Daoy (cell line): ENCODE measurements around the gene GPC5. TPM values are rescaled to one million over a fixed set of nuclear protein-coding genes. Genes with fewer than 3 reads are reported as not detected.

Experiments used
- DNase-seq: peaks from one replicate; pipeline ENCODE4 v3.0.0-alpha.2; 2015; ENCODE audit warnings: low read depth
- total RNA-seq: library from RNA; depleted of rRNA; stranded (reverse); fragments of >200 nt; shearing (Covaris generic); gene quantifications from 2 replicates; pipeline ENCODE4 v1.2.3, GENCODE V29; 2014

The GPC5 gene
- total RNA-seq, 1 experiment from 2014 or later = 0.06 TPM

DNA sequence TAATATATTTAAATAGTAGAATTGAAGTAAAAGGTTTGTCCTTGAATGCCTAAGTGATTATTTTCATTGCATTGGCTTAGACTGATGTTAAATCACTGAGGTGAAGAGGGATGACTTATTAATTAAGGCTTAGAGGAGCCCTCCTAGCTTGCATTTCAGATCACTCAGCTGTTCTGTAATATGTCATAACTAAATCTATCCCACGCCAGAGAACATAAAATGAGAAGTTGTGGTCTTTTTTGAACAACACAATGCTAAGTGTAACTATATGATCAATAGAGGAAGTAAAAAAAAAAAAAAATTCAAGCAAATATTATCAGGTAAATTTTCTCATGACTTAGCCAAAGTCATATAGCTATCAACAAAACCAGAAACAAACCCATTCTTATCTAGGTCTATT, 752.2 kb downstream of the GPC5 start:
- DNase-seq = no peak

DNA sequence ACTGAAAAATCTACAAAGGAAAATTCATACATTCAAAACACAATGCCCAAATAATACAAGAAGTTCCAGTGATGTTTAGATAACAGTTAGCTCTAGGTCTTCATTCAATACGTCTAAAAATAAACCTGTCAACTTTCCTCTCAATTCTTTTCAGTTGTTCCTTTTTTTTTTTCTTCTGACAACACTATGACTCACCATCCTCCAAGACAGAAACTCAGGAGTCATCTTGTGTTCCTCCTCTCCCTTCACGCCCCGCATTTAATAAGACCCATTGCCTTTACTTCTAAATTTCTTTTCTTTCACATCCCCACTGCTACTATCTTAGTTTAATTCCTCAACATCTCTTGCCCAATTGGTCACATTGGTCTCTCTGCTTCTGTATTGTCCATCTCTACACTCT, 759.9 kb downstream of the GPC5 start:
- no peak for DNase-seq

DNA sequence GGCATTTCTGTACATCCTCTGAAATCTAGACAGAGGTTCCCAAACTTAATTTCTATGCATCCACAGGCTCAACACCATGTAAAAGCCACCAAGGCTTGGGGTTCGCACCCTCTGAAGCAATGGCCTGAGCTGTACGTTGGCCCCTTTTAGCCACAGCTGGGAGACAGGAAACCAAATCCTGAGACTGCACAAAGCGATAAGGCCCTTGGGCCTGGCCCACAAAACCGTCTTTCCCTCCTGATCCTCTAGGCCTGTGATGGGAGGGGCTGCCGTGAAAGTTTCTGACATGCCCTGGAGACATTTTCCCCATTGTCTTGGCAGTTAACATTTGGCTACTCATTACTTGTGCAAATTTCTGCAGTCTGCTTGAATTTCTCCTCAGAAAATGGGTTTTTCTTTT, 766.4 kb downstream of the GPC5 start:
- no peak for DNase-seq

DNA sequence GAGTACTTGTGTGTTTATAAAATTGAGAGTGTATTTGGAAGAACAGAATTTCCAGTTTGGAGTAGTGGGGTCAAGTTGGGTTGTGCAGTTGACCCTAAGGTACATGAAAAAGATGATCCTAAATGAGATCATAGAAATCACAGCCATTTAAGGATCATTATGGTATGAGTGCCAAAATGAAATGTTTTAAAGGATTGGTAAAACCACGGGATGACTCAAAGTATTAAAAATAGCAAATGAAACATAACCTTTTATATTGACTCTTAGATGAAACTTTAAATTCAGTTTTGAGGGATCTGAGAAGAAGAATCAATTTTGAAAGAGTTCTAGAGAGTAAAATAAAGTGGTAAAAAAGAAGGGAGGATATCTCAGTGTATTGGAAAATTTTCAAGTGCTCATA, 773.8 kb downstream of the GPC5 start:
- no peak for DNase-seq

DNA sequence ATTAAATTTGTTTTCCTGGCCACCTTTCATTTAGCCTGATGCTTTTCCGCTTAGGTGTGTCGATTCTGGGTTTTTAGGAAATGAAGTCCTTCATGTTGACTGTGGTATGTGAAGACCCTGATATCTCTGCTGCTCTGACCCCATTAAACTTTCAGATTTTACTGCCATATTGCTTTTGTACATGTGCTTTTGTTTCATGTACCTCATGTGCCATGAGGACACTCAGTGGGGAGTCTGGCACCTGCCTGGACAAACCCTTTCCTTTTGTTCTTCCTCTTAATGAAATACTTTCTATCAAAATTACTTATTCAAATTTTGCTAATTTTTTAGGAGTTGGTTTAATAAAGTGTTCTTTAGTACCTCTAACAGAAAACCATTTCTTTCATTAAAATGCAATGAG, 774.8 kb downstream of the GPC5 start:
- no peak for DNase-seq

DNA sequence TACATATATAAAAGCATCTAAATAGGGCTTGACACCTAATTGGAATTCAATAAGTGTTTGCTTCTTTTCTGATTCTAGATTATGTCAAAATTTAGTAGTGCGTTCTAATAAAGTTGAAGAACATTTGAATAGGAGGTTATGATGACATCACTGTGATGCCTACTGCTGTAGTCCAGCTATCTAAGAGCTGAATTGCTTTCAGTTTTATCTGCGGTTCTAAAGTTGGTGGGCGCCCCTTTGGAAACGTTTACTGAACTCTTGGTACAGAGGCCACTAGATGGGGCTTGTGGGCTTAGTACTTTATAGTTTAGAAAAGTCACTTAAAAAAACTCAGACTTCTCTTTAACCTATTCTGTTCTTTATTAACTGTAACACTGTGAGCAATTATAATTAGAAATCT, 776.9 kb downstream of the GPC5 start:
- no peak for DNase-seq

DNA sequence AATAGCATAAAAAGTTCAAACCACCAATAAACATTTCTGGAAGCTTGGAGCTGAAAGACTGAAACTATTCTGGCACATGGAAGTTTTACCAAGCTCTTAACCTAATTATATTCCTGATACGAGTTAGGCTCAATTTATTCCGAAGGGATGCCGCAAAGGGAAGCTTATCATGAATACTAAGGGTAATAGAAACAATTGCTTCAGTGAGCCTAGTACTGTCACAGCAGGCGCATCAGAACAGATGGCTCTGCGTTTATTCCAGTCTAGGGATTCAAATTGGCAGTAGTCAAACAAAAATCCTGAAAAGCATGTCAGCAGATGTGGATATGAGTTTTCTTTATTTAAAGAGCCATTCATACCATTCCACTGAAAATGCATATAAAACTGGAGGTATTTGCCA, 779.5 kb downstream of the GPC5 start:
- no peak for DNase-seq

DNA sequence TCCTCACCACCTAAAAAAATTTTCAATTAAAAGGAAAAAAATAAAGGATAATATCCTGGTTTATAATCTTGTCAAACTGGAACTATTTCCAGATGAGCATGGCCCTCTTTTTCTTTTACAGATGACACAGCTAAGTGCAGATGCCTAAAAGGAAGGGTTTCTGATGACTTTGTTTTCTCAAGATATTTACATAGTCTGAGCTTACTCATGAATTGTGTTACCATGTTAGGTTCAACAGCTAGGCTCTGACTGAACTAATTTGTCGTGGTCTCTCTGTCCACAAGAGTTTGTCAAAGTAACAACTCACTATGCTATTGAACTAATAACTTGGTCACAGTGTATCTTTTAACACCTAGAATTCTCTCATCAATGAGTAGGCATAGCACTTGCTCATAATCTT, 780.8 kb downstream of the GPC5 start:
- no peak for DNase-seq

DNA sequence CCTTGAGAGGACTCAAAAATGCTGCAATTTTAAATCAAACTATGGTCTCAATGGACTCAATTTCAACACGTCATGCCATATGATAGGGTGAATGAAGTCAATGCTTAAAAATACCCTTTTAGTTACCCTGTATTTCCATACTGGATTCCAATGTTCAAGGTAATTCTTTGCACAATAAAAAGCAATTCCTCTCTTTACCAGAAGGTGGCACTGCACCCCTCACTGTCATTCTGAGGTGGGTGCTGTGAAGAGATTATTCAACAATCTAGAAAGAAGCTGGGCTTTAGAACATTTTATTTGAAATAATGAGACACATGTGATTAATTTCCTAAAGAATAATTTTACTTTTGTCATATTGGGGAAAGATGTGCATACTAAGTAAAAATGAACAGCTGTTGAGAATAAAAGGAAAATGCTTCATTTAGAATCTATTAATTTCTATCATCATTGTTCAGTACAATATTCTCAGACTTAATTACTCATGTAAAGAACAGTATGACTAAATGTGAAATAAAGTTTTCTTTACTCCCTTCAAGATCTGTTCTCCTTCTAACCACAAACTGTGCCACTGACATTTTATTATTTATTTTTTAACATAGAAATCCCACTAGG, 789.1 kb downstream of the GPC5 start:
- DNase-seq = peak; percentile 1

DNA sequence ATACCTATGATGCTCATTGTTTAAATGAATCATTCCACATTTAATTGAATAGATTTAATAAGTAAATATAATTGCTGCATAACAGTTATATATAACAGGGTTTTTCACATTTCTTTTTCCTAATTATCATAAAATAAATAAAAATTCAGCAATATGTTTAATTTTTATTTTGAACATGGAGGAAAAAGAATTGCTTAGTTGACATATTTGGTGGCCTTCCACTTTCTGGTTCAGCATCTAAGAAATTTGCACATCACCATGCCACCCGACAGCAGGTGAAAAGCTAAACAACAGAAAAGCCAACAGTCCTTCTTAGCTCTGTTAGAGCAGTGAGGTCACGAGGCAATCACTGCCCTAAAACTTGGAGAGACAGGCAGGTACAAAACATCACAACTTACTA, 790.2 kb downstream of the GPC5 start:
- no peak for DNase-seq

DNA sequence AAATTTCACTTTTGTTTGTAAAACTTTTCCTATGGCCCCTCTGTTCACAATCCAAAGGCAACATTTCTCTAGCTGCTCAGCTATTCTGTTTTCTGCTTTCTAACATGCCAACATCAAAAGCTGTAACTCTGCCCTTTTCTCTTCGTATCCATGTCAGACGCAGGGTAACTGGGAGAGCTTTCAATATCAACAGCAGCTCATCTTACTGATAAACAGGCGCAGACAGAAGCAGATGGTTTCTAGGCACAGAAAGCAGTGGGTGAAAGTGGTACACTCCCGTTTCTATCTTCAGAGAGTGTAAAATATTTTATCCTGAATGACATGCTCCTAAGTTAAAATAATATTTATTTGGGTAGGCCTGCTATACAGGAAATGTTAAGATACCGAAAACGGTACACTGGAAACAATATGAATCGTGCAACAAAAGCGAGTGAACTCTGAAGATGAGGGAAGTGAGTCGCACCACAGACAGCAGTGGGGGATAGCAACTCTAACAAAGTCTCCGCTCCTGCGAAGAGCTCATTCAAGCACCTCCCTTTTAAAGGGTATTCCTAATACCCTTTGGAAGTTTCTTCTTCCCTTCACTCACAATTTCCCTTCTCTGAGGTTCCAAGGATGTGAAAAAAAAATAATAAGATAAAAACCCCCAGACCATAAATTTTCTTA, 798.3 kb downstream of the GPC5 start:
- no peak for DNase-seq

DNA sequence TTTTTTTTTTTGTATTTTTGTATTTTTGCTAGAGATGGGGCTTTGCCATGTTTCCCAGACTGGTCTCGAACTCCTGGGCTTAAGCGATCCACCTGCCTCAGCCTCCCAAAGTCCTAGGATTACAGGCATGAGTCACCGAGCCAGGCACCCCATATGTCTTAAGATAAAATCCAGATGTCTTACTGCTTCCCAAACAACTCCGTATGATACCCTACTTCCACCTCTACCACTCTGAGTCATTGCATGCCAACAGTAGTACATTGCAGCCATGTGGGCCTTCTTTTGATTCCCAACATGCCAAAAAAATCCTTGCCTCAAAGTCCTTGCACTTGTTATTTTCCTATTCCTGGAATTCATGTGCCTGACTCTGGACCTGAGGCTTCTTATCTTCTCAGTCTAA, 799.2 kb downstream of the GPC5 start:
- DNase-seq = no peak

DNA sequence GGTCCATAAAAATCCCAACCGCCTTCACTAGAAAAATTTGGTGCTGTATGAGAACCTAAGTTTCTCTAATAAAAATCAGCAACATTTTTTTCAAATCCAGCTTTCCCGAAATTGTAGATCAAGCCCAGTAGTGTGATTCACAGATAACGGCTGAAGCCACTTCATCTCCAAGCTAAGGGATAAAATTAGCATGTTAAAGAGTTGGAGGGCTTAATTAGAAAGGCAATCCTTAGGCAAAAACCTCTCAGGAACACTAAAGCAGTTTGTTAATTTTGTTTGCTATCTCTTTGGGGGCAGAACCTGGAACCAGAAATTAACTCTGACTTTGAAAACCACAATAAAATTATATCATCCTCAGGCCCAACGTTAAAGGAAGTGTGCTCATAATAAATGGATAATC, 820.2 kb downstream of the GPC5 start:
- DNase-seq = no peak

DNA sequence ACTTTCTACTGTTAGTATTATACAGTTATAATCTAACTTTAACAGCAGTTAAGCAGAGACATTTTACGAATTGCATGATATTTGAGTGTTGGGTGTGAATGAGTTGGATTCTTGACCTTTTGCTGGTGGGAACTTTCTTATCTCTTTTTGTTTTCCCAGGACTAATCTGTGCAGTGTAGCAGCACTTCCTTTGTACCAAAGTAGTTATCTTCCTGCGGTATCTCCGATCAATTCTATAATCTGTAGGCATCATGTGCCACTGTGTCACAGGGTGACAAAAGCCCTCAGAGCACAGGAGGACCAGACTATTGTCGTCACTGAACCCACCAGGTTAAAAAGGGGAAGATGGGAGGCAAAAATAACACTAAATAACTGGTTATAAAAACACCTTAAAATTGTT, 823.5 kb downstream of the GPC5 start:
- DNase-seq = no peak

DNA sequence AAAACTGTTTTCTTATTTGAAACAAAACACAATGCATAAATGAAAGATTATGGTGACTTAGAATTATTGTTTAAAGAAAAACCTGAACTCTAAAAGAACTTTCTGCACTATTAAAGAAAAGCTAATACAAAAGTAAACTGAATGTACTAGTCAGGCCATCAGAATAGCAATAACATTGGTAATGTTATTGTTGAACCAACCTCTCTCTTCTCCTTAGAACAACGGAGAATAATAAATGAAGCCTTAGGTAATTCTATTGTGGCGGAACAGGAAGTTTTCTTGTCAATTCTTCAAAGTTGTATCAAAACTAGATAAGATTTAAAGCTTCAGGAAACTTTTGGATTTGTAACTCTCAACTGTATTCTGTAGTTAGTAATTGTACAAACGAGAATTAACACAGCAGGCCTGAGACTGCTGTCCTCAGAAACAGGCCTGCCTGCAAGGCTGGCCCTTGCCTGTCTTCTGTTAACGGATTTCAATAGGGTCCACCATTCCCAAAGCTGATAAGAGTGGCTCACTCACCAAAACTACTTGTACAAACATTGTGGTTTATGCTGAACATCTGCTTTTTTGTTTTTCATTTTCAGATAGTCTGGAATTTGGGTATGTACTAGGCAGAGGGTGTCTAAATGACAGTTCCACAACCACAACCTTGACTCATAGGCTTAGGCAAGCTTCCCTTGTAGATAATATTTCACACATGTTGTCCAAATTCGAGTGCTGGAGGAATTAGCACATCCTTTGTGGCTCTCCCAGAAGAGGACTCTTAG, 825.8 kb downstream of the GPC5 start:
- DNase-seq = no peak

DNA sequence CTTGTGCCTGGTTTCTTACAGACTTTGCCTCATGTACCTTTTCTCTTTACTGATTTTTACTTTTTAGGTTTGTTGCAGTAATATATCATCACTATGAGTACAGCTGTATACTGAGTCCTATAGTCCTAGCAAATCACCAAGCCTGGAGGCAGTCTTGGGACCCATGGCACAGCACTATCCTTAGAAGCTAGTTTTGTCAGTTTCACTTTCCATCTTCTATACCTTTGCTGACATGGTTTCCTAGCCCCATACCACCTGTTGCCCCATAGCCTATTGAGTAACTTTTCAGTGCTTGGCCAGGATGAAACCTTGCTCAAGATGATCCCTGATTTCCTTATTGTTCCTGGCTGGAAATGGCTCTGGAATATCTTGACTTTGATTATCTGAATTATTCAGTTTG, 826.4 kb downstream of the GPC5 start:
- no peak for DNase-seq

DNA sequence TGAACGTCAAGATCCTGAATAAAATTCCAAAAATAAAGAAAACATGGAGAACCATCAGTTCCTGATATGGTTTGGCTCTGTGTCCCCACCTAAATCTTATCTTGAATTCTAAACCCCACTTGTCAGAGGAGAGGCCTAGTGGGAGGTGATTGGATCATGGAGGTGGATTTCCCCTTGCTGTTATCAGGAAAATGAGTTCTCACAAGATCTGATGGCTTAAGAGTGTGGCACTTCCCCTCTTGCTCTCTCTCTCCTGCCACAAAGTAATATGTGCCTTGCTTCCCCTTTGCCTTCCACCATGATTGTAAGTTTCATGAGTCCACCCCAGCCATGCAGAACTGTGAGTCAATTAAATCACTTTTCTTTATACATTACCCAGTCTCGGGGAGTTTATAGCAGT, 827.4 kb downstream of the GPC5 start:
- no peak for DNase-seq

DNA sequence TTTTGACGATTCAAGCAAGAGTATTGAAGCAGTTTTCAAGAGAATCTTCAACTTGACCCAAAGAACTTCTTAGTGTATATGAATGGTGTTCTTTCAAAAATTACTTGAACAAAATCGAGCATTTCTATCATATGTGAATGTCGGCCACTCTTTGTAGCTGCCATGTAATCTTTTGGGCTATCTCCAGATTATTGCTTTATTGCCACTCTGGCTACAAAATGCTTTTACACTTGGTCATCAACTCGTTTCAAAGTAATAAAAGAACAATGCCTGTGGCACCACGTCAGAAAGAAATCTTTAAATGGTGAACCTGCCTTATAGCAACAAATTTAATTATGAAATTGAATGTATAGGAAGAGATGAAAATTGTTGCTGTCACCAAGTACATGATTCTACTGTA, 834.5 kb downstream of the GPC5 start:
- DNase-seq = no peak

DNA sequence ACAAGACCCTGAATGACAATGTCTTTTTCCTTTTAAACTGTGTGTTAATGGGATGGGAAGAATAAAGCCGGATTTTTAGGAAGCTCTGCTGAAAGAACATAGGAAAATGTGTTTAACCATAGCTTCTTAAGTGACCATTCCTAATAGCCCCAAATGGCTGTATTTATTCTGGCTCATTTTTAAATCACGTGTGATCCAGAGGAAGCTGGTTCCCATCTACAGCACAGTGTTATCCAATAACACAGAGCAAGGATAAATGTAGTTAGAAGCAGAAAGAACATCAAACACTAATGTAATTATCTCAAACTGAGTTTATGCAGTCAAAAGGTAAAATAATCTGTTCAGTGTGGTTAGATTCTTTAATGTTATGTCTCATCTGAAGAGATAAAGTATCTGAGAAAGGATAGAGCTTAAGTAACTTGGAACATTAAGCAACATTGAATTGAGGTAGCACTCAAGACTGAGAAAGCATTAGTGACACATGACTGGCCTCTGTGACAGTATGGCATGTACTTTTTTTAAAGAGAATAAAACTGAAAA, 853.3 kb downstream of the GPC5 start:
- no peak for DNase-seq

DNA sequence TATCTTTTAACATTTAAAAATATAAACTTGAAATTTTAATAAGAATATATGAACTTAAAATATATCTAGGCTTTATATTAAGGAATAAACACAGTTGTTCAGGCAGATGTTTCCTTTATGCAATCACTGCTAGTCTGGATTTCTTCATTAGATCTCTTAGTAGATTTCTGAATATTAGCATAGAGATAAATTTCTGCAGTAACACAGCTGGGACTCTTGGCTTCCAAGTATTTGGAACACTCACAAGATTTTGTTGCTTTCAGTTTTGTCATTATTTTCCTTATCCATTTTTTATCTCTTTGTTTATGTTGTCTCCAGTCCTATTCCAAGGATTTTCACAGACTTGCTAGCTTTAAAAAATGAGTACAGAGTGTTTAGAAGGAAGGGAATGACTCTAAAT, 857.1 kb downstream of the GPC5 start:
- DNase-seq = no peak

DNA sequence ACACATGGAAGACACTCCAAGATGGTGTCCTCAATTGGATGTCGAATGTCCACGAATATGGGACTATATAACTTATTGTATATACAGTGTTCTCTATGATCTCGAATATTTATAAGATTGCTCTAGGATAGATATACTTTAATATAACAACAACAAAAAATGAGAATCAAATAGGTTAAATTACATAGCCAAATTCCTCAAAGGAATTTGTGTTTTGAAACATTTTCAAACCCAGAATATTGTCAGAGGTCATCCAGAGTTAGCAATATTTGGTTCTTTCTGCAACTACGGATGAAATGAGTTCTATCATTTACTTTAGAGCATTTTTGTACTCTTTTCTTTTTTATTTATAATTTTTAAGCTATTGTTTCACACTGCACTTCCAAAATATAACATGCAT, 857.8 kb downstream of the GPC5 start:
- DNase-seq = no peak

DNA sequence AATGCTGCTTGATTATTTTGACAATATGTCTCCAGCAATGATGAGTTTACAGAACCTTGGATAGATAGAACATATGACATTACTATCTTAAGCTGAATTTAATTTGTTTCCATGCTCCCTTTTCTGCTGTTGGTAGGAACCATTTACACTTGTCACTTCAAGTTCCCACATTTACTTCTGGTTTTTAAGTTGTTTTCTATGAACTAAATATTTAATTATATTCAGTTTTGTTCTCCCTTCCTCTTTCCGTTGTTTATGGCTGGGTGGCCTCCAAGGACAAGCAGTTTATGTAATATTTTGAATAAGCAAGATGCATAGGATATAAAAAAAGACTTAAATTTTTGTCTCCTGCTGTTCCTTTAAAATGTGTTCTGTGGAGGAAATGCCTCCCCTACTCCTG, 860.6 kb downstream of the GPC5 start:
- no peak for DNase-seq

DNA sequence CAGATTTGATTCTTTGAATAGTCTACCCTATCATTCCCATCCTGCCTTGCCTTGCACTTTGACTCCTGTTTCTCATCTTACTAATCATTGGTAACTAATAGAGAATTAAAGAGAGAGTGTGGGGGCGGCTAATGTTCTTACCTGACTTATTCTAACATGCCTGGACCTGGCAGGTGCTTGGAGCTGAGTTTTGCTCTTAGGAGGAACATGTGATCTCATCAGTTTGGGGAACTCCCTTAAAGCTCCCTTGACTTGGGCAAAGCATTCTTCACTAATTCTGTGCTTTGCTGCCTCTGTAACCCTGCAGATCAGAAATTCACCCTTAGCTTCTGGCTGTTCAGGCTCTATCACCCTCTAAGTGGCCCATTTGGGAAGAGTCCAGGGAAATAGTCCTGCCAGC, 861.1 kb downstream of the GPC5 start:
- no peak for DNase-seq
